GM13976 (cell line): Measurements from ENCODE around the gene ARHGEF4.

Experiments
- DNase-seq: peaks from one replicate; pipeline ENCODE4 v3.0.0; 2012; ENCODE audit warnings: low spot score
- CTCF ChIP-seq: IDR thresholded peaks from 2 replicates; pipeline ENCODE4 v1.5.1; 2012; ENCODE audit warnings: borderline replicate concordance, mild to moderate bottlenecking; ENCODE audit not compliant: insufficient read depth; ENCODE audit errors: extremely low read depth, missing control alignments, control extremely low read depth
- in situ Hi-C: fragments of 300-500 bp; cut with MboI; formaldehyde crosslinking; loops from one replicate; pipeline ENCODE4 v1.12.0; 2022; ENCODE audit warnings: low sequenced_read_pairs, mixed read lengths, inconsistent platforms; ENCODE audit not compliant: unreplicated experiment

ARHGEF4 gene

GRCh38 chr2:130806370-130806769, 30.3 kb upstream of the ARHGEF4 start:
- TF ChIP-seq CTCF: no peak
- no peak for DNase-seq
- in situ Hi-C loops: no loop called here

GRCh38 chr2:130807659-130808385, 28.9 kb upstream of the ARHGEF4 start:
- in situ Hi-C loops: no loop called here
- no peak for TF ChIP-seq CTCF
- DNase-seq: no peak

GRCh38 chr2:130808482-130809268, 28.0 kb upstream of the ARHGEF4 start:
- in situ Hi-C loops: no loop called here
- no peak for TF ChIP-seq CTCF
- DNase-seq: no peak

- no peak for DNase-seq
- no peak for TF ChIP-seq CTCF
- in situ Hi-C loops: no loop called here
Measured at GRCh38 chr2:130810490-130810889, 26.2 kb upstream of the ARHGEF4 start.

GRCh38 chr2:130813722-130814121, 23.0 kb upstream of the ARHGEF4 start:
- TF ChIP-seq CTCF: no peak
- no peak for DNase-seq
- in situ Hi-C loops: no loop called here

GRCh38 chr2:130814931-130815680, 21.6 kb upstream of the ARHGEF4 start:
- TF ChIP-seq CTCF: no peak
- no peak for DNase-seq
- in situ Hi-C loops: no loop called here
